HEK293 (cell line): ENCODE results near the gene PRKCE.

ENCODE experiments used
- YY1 ChIP-seq: fragments of 450-650 bp; formaldehyde crosslinking; IDR thresholded peaks from 2 replicates; pipeline ENCODE4 v1.5.1; 2018; ENCODE audit warnings: missing biosample characterization, missing genetic modification characterization
- ZEB2 ChIP-seq: fragments of 450-650 bp; formaldehyde crosslinking; IDR thresholded peaks from 2 replicates; pipeline ENCODE4 v1.5.1; 2016; ENCODE audit warnings: missing biosample characterization, missing genetic modification characterization
- ZNF138 ChIP-seq: fragments of 450-650 bp; formaldehyde crosslinking; IDR thresholded peaks from 2 replicates; pipeline ENCODE4 v1.5.1; 2016; ENCODE audit warnings: missing biosample characterization, missing genetic modification characterization, borderline replicate concordance
- ZNF274 ChIP-seq, 2 experiments: fragments of 200-500 bp in 1 of 2; fragments of 450-650 bp in 1 of 2; sonication (Bioruptor generic) in 1 of 2; formaldehyde crosslinking in 1 of 2; IDR thresholded peaks; 2 replicates each; pipeline versions ENCODE4 v1.5.1 to v1.6.1; 2014 to 2016; ENCODE audit warnings: borderline replicate concordance in 1 of 2, inconsistent platforms in 1 of 2, low read length in 1 of 2, missing biosample characterization in 1 of 2, missing genetic modification characterization in 1 of 2
- ZNF621 ChIP-seq: fragments of 450-650 bp; formaldehyde crosslinking; IDR thresholded peaks from 2 replicates; pipeline ENCODE4 v1.5.1; 2017; ENCODE audit warnings: missing biosample characterization, missing genetic modification characterization
- TF ChIP-seq, protein P1 (sequence below): fragments of 450-650 bp; formaldehyde crosslinking; IDR thresholded peaks from 2 replicates; pipeline ENCODE4 v1.5.1; 2016; ENCODE audit warnings: missing biosample characterization, missing genetic modification characterization
- TF ChIP-seq, protein P2 (sequence below): fragments of 450-650 bp; formaldehyde crosslinking; optimal IDR thresholded peaks from 2 replicates; pipeline ENCODE3; 2016; ENCODE audit warnings: missing biosample characterization, mild to moderate bottlenecking, missing genetic modification characterization

DNA sequence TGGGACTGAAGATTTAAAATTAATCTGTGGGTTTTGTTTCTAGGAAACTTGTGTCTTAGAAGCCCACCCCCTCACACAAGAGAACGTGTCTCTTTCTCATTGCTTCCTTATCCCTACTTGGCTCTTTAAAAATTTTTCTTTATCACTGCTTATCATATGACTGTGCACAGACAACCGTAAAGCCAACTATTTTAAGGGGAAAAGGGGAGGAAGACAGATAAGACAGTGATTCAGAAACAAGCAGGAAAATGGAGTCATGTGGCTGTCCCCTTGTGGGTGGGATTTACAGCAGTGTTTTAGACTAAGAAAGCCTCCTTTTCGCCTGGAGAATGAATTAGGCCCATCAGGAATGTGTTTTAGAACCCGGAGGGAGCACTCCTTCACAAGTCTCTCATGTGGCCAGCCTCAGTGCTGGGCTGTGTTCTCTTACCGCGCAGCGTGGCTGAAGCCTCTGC is 17.6 kb downstream of the PRKCE start:
- TF ChIP-seq, protein P1, sequence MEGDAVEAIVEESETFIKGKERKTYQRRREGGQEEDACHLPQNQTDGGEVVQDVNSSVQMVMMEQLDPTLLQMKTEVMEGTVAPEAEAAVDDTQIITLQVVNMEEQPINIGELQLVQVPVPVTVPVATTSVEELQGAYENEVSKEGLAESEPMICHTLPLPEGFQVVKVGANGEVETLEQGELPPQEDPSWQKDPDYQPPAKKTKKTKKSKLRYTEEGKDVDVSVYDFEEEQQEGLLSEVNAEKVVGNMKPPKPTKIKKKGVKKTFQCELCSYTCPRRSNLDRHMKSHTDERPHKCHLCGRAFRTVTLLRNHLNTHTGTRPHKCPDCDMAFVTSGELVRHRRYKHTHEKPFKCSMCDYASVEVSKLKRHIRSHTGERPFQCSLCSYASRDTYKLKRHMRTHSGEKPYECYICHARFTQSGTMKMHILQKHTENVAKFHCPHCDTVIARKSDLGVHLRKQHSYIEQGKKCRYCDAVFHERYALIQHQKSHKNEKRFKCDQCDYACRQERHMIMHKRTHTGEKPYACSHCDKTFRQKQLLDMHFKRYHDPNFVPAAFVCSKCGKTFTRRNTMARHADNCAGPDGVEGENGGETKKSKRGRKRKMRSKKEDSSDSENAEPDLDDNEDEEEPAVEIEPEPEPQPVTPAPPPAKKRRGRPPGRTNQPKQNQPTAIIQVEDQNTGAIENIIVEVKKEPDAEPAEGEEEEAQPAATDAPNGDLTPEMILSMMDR (tag by site-specific recombination) = no peak
- no peak for TF ChIP-seq ZEB2 (tag by site-specific recombination)
- no peak for TF ChIP-seq ZNF138 (tag by site-specific recombination)
- no peak for TF ChIP-seq ZNF274 (IDR thresholded peaks at IDR 0.05; ENCODE audit: low read length)
- TF ChIP-seq ZNF274 (tag by site-specific recombination; IDR thresholded peaks at IDR 0.05; ENCODE audit: borderline replicate concordance) = no peak
- TF ChIP-seq ZNF621 (tag by site-specific recombination) = no peak
- TF ChIP-seq, protein P2, sequence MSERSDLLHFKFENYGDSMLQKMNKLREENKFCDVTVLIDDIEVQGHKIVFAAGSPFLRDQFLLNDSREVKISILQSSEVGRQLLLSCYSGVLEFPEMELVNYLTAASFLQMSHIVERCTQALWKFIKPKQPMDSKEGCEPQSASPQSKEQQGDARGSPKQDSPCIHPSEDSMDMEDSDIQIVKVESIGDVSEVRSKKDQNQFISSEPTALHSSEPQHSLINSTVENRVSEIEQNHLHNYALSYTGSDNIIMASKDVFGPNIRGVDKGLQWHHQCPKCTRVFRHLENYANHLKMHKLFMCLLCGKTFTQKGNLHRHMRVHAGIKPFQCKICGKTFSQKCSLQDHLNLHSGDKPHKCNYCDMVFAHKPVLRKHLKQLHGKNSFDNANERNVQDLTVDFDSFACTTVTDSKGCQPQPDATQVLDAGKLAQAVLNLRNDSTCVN (tag by site-specific recombination) = no peak
- TF ChIP-seq YY1 (tag by site-specific recombination) = no peak
